NCI-H1048 (cell line): Measurements from ENCODE around the gene PDZD7.

Source experiments
- DNase-seq: peaks from one replicate; lab custom pipeline; 2025; lab: John Stamatoyannopoulos, UW

PDZD7 gene

GRCh38 chr10:101018600-101019439, 12.1 kb downstream of the PDZD7 start:
- DNase-seq = peak; percentile 56

- DNase-seq = no peak
Observed at GRCh38 chr10:101018118-101018599, 12.8 kb downstream of the PDZD7 start.

- DNase-seq = no peak
Observed at GRCh38 chr10:101016814-101017213, 14.1 kb downstream of the PDZD7 start.

GRCh38 chr10:101015582-101015973, 15.4 kb downstream of the PDZD7 start:
- DNase-seq = no peak

GRCh38 chr10:101014966-101015581, 15.9 kb downstream of the PDZD7 start:
- DNase-seq = no peak

- peak; percentile 71 for DNase-seq
Observed at GRCh38 chr10:101014230-101014884, 16.6 kb downstream of the PDZD7 start.

GRCh38 chr10:101013365-101013825, 17.5 kb downstream of the PDZD7 start:
- DNase-seq = no peak

GRCh38 chr10:101012525-101013364, 18.2 kb downstream of the PDZD7 start:
- DNase-seq = peak; percentile 82

- no peak for DNase-seq
Observed at GRCh38 chr10:101011517-101012423, 19.2 kb downstream of the PDZD7 start.

GRCh38 chr10:101010329-101010728, 20.6 kb downstream of the PDZD7 start:
- DNase-seq = no peak

- DNase-seq = peak; percentile 78
Observed at GRCh38 chr10:101008823-101009423, 22.0 kb downstream of the PDZD7 start.

- DNase-seq = no peak
Observed at GRCh38 chr10:101007915-101008822, 22.8 kb downstream of the PDZD7 start.

GRCh38 chr10:101007099-101007711, 23.7 kb downstream of the PDZD7 start:
- no peak for DNase-seq

- DNase-seq = no peak
Observed at GRCh38 chr10:101006593-101007098, 24.3 kb downstream of the PDZD7 start.

- no peak for DNase-seq
Observed at GRCh38 chr10:101005869-101006567, 24.9 kb downstream of the PDZD7 start.

GRCh38 chr10:101005361-101005760, 25.6 kb downstream of the PDZD7 start:
- no peak for DNase-seq

GRCh38 chr10:101003639-101004206, 27.2 kb downstream of the PDZD7 start:
- DNase-seq = no peak

GRCh38 chr10:101002456-101002855, 28.5 kb downstream of the PDZD7 start:
- no peak for DNase-seq
